Endothelial cell of umbilical vein (primary cell): ENCODE results near the gene MUC4.
"Not testable (repeated sequence)": the region's sequence is repeated elsewhere in the genome, so short reads cannot be mapped to it uniquely, and the experiment has no call there.

Experiments
- EZH2 ChIP-seq: IDR thresholded peaks from 2 replicates; pipeline ENCODE4 v1.6.1; 2012; ENCODE audit warnings: borderline replicate concordance, low read depth, mild to moderate bottlenecking, moderate library complexity, low read length, inconsistent platforms; ENCODE audit not compliant: severe bottlenecking
- FOS ChIP-seq: IDR thresholded peaks from 2 replicates; pipeline ENCODE4 v1.6.1; 2011; ENCODE audit warnings: mild to moderate bottlenecking, low read length, moderate library complexity, borderline replicate concordance; ENCODE audit not compliant: insufficient read depth
- POLR2A ChIP-seq: IDR thresholded peaks from 2 replicates; pipeline ENCODE4 v1.6.1; 2012; ENCODE audit warnings: low read depth, mild to moderate bottlenecking, control low read depth, low read length
- TF ChIP-seq, protein P1 (sequence below), 2 donors: IDR thresholded peaks; 1 replicate in 1 of 2; 2 replicates in 1 of 2; pipeline ENCODE4 v1.5.1; 2011; ENCODE audit warnings: low read length in 2 of 2, mild to moderate bottlenecking in 2 of 2, moderate library complexity in 2 of 2, control low read depth in 1 of 2, inconsistent platforms in 1 of 2, low read depth in 1 of 2; ENCODE audit not compliant: insufficient read depth in 1 of 2; ENCODE audit errors: extremely low read depth in 1 of 2
- TF ChIP-seq, protein P2 (sequence below): IDR thresholded peaks from 2 replicates; pipeline ENCODE4 v1.6.1; 2011; ENCODE audit not compliant: insufficient read depth, insufficient read length

DNA sequence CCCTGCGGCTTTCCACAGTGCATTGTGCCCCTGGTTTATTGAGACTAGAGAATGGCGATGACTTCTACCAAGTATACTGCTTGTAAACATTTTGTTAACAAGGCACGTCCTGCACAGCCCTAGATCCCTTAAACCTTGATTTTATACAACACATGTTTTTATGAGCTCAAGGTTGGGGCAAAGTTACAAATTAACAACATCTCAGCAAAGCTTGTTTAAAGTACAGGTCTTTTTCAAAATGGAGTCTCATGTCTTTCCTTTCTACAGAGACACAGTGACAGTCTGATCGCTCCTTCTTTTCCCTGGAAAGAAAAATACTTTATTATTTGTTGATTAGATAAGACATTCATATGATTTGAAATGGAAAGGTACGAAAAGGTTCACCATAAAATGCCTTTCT is 82.9 kb downstream of the MUC4 start:
- TF ChIP-seq, protein P1, sequence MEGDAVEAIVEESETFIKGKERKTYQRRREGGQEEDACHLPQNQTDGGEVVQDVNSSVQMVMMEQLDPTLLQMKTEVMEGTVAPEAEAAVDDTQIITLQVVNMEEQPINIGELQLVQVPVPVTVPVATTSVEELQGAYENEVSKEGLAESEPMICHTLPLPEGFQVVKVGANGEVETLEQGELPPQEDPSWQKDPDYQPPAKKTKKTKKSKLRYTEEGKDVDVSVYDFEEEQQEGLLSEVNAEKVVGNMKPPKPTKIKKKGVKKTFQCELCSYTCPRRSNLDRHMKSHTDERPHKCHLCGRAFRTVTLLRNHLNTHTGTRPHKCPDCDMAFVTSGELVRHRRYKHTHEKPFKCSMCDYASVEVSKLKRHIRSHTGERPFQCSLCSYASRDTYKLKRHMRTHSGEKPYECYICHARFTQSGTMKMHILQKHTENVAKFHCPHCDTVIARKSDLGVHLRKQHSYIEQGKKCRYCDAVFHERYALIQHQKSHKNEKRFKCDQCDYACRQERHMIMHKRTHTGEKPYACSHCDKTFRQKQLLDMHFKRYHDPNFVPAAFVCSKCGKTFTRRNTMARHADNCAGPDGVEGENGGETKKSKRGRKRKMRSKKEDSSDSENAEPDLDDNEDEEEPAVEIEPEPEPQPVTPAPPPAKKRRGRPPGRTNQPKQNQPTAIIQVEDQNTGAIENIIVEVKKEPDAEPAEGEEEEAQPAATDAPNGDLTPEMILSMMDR (IDR thresholded peaks at IDR 0.05; ENCODE audit: extremely low read depth in 1 of 2, insufficient read depth in 1 of 2, low read depth in 1 of 2, low read length in 2 of 2): not testable (repeated sequence)
- not testable (repeated sequence) for TF ChIP-seq POLR2A, EZH2, FOS
- TF ChIP-seq, protein P2, sequence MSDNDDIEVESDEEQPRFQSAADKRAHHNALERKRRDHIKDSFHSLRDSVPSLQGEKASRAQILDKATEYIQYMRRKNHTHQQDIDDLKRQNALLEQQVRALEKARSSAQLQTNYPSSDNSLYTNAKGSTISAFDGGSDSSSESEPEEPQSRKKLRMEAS: not testable (repeated sequence)
